GM23338 (cell line): ENCODE results near the gene SMIM33. TPM values are rescaled to one million over a fixed set of nuclear protein-coding genes. Genes with fewer than 3 reads are reported as not detected.
A peak's percentile ranks its signal among the peaks of the same experiment; 100 is the strongest.

Experiments used
- ATAC-seq: fragments of 200-7000 bp; cut with Tn5 transposase; 3 replicates; pipeline ENCODE4 v1.9.1; 2020
- DNase-seq: peaks from one replicate; pipeline ENCODE4 v3.0.0-alpha.2; 2015; ENCODE audit warnings: low spot score
- H2AFZ ChIP-seq: fragments of 200-600 bp; sonication (generic); 2 replicates; pipeline ENCODE4 v1.8.0; 2016; ENCODE audit warnings: antibody characterized with exemption, mild to moderate bottlenecking, moderate library complexity
- H3F3A ChIP-seq: fragments of 200-600 bp; sonication (generic); replicated peaks from 2 replicates; pipeline ENCODE4 v1.8.0; 2017; ENCODE audit warnings: antibody characterized with exemption, mixed run types, low read depth
- H3K27ac ChIP-seq: fragments of 200-600 bp; sonication (generic); 2 replicates; pipeline ENCODE4 v1.6.1; 2016; ENCODE audit warnings: low read depth
- H3K27me3 ChIP-seq: fragments of 200-600 bp; sonication (generic); 2 replicates; pipeline ENCODE4 v1.8.0; 2016; ENCODE audit warnings: mild to moderate bottlenecking, mixed run types, moderate library complexity; ENCODE audit not compliant: insufficient read depth
- H3K36me3 ChIP-seq: fragments of 200-600 bp; sonication (generic); 2 replicates; pipeline ENCODE4 v1.8.0; 2016; ENCODE audit warnings: mild to moderate bottlenecking; ENCODE audit not compliant: insufficient read depth
- H3K4me1 ChIP-seq: fragments of 200-600 bp; sonication (generic); 2 replicates; pipeline ENCODE4 v1.8.0; 2016; ENCODE audit warnings: mild to moderate bottlenecking, moderate library complexity; ENCODE audit not compliant: insufficient read depth
- H3K4me2 ChIP-seq: fragments of 200-600 bp; sonication (generic); 2 replicates; pipeline ENCODE4 v1.7.1; 2017; ENCODE audit warnings: mixed run types
- H3K4me3 ChIP-seq: fragments of 200-600 bp; sonication (generic); 2 replicates; pipeline ENCODE4 v1.6.1; 2016; ENCODE audit warnings: mixed run types
- H3K79me2 ChIP-seq: fragments of 200-600 bp; sonication (generic); replicated peaks from 2 replicates; pipeline ENCODE4 v1.8.0; 2017; ENCODE audit warnings: mild to moderate bottlenecking; ENCODE audit not compliant: insufficient read depth
- H3K9me2 ChIP-seq: fragments of 200-600 bp; sonication (generic); 2 replicates; pipeline ENCODE4 v1.8.0; 2017; ENCODE audit not compliant: insufficient read depth
- H4K20me1 ChIP-seq: fragments of 200-600 bp; sonication (generic); replicated peaks from 2 replicates; pipeline ENCODE4 v1.8.0; 2017; ENCODE audit warnings: mild to moderate bottlenecking; ENCODE audit not compliant: insufficient read depth
- H3K27ac Mint-ChIP-seq: 2 replicates; pipeline ENCODE4 v1.8.0; 2020; ENCODE audit warnings: inconsistent platforms, mild to moderate bottlenecking, moderate library complexity, mixed read lengths
- H3K27me3 Mint-ChIP-seq: 3 replicates; pipeline ENCODE4 v1.8.0; 2022; ENCODE audit warnings: low read depth, mild to moderate bottlenecking, moderate library complexity, mixed read lengths, inconsistent platforms; ENCODE audit not compliant: insufficient read depth, poor library complexity
- H3K36me3 Mint-ChIP-seq: 3 replicates; pipeline ENCODE4 v1.8.0; 2021; ENCODE audit warnings: low read depth, mild to moderate bottlenecking, inconsistent platforms, moderate library complexity, mixed read lengths
- H3K4me1 Mint-ChIP-seq: 3 replicates; pipeline ENCODE4 v1.8.0; 2020; ENCODE audit warnings: mild to moderate bottlenecking, inconsistent platforms, mixed read lengths
- H3K4me3 Mint-ChIP-seq: 3 replicates; pipeline ENCODE4 v1.8.0; 2021; ENCODE audit warnings: moderate library complexity, mild to moderate bottlenecking, inconsistent platforms, mixed read lengths
- H3K9me3 Mint-ChIP-seq: 3 replicates; pipeline ENCODE4 v1.8.0; 2020; ENCODE audit warnings: moderate library complexity, mild to moderate bottlenecking, inconsistent platforms, mixed read lengths
- CREB1 ChIP-seq: fragments of 250-450 bp; sonication (Bioruptor Pico); IDR thresholded peaks from 2 replicates; pipeline ENCODE4 v1.5.0; 2020; ENCODE audit warnings: low read depth, mild to moderate bottlenecking, moderate library complexity
- CTCF ChIP-seq, 2 experiments: fragments of 200-600 bp in 1 of 2; sonication (generic) in 1 of 2; conservative IDR thresholded peaks; 2 replicates each; pipeline versions ENCODE4 v1.5.1 to v1.6.1; 2016 to 2017; ENCODE audit warnings: antibody characterized with exemption in 2 of 2, low read depth in 2 of 2, mild to moderate bottlenecking in 2 of 2, moderate library complexity in 1 of 2
- EZH2 ChIP-seq: fragments of 200-600 bp; sonication (generic); IDR thresholded peaks from one replicate; pipeline ENCODE4 v1.8.0; 2017; ENCODE audit warnings: antibody characterized with exemption, mild to moderate bottlenecking, low read depth; ENCODE audit not compliant: unreplicated experiment
- STAT1 ChIP-seq: IDR thresholded peaks from one replicate; pipeline ENCODE4 v1.6.1; 2016; ENCODE audit warnings: antibody characterized with exemption; ENCODE audit not compliant: unreplicated experiment
- ZNF331 ChIP-seq: fragments of 250-450 bp; sonication (Bioruptor Pico); IDR thresholded peaks from 2 replicates; pipeline ENCODE4 v1.5.0; 2020; ENCODE audit warnings: low read depth, mild to moderate bottlenecking, moderate library complexity
- polyA plus RNA-seq: library from polyadenylated mRNA; unstranded; fragments of >200 nt; fragmentation: Nextera tagmentation; extraction: Ambion mirVana; gene quantifications from 2 replicates; pipeline ENCODE4 v1.2.1, GENCODE V29; 2016
- total RNA-seq: library from RNA; depleted of rRNA; stranded (reverse); fragments of >200 nt; shearing (Covaris generic); gene quantifications from 2 replicates; pipeline ENCODE4 v1.2.3, GENCODE V29; 2014
- TF ChIP-seq, protein P1 (sequence below): IDR thresholded peaks from one replicate; pipeline ENCODE4 v1.6.1; 2018; ENCODE audit warnings: antibody characterized with exemption; ENCODE audit not compliant: unreplicated experiment

Gene SMIM33
- total and polyA plus RNA-seq, 2 experiments from 2014 or later = not detected

DNA sequence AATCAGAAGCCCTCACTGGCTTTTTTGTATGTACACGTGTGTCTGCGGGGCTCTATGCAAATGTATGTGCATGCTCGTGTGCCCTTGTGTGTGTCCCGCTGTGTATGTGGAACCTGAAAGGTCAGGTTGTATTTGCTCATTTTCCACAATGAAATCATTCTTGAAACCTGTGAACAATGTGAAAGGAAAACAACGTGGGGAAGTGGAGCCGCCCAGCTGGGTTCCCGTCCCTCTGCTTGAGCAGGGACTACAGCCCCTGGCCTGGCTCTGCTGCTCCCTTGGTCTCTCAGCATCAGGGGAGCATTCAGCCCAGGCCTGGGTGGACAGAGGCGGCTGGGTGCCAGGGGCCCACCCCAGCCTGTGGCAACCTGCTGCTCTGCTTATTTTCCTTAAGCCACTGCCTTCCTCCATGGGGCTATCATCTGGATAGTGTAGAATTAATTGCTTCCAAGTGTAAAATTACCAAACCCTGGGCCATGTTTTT, 11.3 kb upstream of the SMIM33 start:
- no peaks in the 10 kb centered on the region for H4K20me1 ChIP-seq
- ATAC-seq (peak; percentile 10; the same call in 2 of the 3 replicates), DNase-seq (no peak)
- H3K4me3 Mint-ChIP-seq = no peak overlapping the region
- H3K79me2 ChIP-seq = no peaks in the 10 kb centered on the region
- TF ChIP-seq CTCF (conservative IDR thresholded peaks at IDR 0.05; ENCODE audit: low read depth in 2 of 2) (no peak), STAT1 (no peak), EZH2 (no peak)
- TF ChIP-seq, protein P1, sequence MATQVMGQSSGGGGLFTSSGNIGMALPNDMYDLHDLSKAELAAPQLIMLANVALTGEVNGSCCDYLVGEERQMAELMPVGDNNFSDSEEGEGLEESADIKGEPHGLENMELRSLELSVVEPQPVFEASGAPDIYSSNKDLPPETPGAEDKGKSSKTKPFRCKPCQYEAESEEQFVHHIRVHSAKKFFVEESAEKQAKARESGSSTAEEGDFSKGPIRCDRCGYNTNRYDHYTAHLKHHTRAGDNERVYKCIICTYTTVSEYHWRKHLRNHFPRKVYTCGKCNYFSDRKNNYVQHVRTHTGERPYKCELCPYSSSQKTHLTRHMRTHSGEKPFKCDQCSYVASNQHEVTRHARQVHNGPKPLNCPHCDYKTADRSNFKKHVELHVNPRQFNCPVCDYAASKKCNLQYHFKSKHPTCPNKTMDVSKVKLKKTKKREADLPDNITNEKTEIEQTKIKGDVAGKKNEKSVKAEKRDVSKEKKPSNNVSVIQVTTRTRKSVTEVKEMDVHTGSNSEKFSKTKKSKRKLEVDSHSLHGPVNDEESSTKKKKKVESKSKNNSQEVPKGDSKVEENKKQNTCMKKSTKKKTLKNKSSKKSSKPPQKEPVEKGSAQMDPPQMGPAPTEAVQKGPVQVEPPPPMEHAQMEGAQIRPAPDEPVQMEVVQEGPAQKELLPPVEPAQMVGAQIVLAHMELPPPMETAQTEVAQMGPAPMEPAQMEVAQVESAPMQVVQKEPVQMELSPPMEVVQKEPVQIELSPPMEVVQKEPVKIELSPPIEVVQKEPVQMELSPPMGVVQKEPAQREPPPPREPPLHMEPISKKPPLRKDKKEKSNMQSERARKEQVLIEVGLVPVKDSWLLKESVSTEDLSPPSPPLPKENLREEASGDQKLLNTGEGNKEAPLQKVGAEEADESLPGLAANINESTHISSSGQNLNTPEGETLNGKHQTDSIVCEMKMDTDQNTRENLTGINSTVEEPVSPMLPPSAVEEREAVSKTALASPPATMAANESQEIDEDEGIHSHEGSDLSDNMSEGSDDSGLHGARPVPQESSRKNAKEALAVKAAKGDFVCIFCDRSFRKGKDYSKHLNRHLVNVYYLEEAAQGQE = no peak
- H2AFZ ChIP-seq = no peak overlapping the region; the same call in 1 of the 2 replicates
- no peaks in the 10 kb centered on the region for H3K9me3 Mint-ChIP-seq
- H3K27me3 ChIP-seq = no peaks in the 10 kb centered on the region
- H3K4me1 Mint-ChIP-seq = peaks cover 33% of the 10 kb centered on the region
- H3K4me1 ChIP-seq = peaks cover 22% of the 10 kb centered on the region
- no peaks in the 10 kb centered on the region for H3K36me3 Mint-ChIP-seq
- no peaks in the 10 kb centered on the region; the same call in 1 of the 2 replicates for H3K36me3 ChIP-seq
- no peak overlapping the region for H3K27ac Mint-ChIP-seq
- no peak overlapping the region for H3K27ac ChIP-seq
- H3K4me3 ChIP-seq = no peak overlapping the region
- no peak overlapping the region for H3K4me2 ChIP-seq
- no peaks in the 10 kb centered on the region for H3K9me2 ChIP-seq
- 0 out of 2 replicates have a peak, but pooled peaks cover 11% of the 10 kb centered on the region for H3F3A ChIP-seq
- peaks cover 23% of the 10 kb centered on the region for H3K27me3 Mint-ChIP-seq

GRCh38 chr5:139460455-139460854, 10.3 kb upstream of the SMIM33 start:
- Mint-ChIP-seq H3K27me3 (peaks cover 23% of the 10 kb centered on the region), H3K27ac (no peak overlapping the region), H3K36me3 (no peaks in the 10 kb centered on the region), H3K4me1 (peaks cover 33% of the 10 kb centered on the region), H3K9me3 (no peaks in the 10 kb centered on the region), H3K4me3 (no peak overlapping the region)
- H4K20me1 ChIP-seq = no peaks in the 10 kb centered on the region
- 0 out of 2 replicates have a peak, but pooled peaks cover 11% of the 10 kb centered on the region for H3F3A ChIP-seq
- no peak overlapping the region for H3K4me3 ChIP-seq
- no peaks in the 10 kb centered on the region; the same call in 1 of the 2 replicates for H3K36me3 ChIP-seq
- H2AFZ ChIP-seq = no peak overlapping the region
- H3K4me1 ChIP-seq = peaks cover 22% of the 10 kb centered on the region
- ATAC-seq (no peak), DNase-seq (no peak)
- H3K79me2 ChIP-seq = no peaks in the 10 kb centered on the region
- no peaks in the 10 kb centered on the region for H3K9me2 ChIP-seq
- TF ChIP-seq CREB1 (CRISPR knock-in tag) (no peak), ZNF331 (CRISPR knock-in tag) (no peak), STAT1 (no peak), EZH2 (no peak)
- TF ChIP-seq, protein P1 = no peak
- H3K27me3 ChIP-seq = no peaks in the 10 kb centered on the region
- no peak overlapping the region for H3K4me2 ChIP-seq
- H3K27ac ChIP-seq = no peak overlapping the region
